Upper lobe of right lung (tissue), 1 donor: ENCODE data around the gene EPB41L3. TPM values are rescaled to one million over a fixed set of nuclear protein-coding genes. Genes with fewer than 3 reads are reported as not detected.
A peak's percentile ranks its signal among the peaks of the same experiment; 100 is the strongest.

Experiments
- ATAC-seq: fragments of 200-7000 bp; cut with Tn5 transposase; one replicate; pipeline ENCODE4 v1.9.1; 2020; ENCODE audit warnings: mild to moderate bottlenecking, moderate library complexity
- DNase-seq: peaks from one replicate; pipeline ENCODE4 v3.0.0-alpha.2; 2020
- H3K27ac ChIP-seq: fragments of 200-600 bp; one replicate; pipeline ENCODE4 v1.8.0; 2022
- H3K27me3 ChIP-seq: fragments of 200-600 bp; one replicate; pipeline ENCODE4 v1.8.0; 2022; ENCODE audit warnings: mild to moderate bottlenecking
- H3K36me3 ChIP-seq: fragments of 200-600 bp; one replicate; pipeline ENCODE4 v1.8.0; 2022
- H3K4me1 ChIP-seq: fragments of 200-600 bp; one replicate; pipeline ENCODE4 v1.8.0; 2022
- H3K4me3 ChIP-seq: fragments of 200-600 bp; one replicate; pipeline ENCODE4 v1.8.0; 2022; ENCODE audit warnings: mild to moderate bottlenecking
- H3K9me3 ChIP-seq: fragments of 200-600 bp; one replicate; pipeline ENCODE4 v1.8.0; 2022
- CTCF ChIP-seq: fragments of 200-600 bp; IDR thresholded peaks from one replicate; pipeline ENCODE4 v1.8.0; 2022; ENCODE audit warnings: antibody characterized with exemption
- intact Hi-C: fragments of 100-400 bp; cut with DNase I; formaldehyde crosslinking; loops from one replicate; pipeline ENCODE4 v1.11.0; 2022
- total RNA-seq: library from RNA; stranded (reverse); fragmentation: NEBNext Ultra II Directional; extraction: Animal tissue kit (Norgen Biotek cat#: 25700); gene quantifications from one replicate; pipeline ENCODE4 v1.2.1, GENCODE V29; 2021
- donor health status: DM: no; HTN: yes; CAD: no; lungs with severe emphysema.

Gene EPB41L3
- total RNA-seq, 1 donor from 2014 or later = 68.9 TPM

- DNase-seq = no peak
- H3K4me3 ChIP-seq = no peak overlapping the region
- H3K27ac ChIP-seq = no peak overlapping the region
- TF ChIP-seq CTCF = no peak
- intact Hi-C loops = no loop called here
- no peaks in the 10 kb centered on the region for H3K36me3 ChIP-seq
- H3K9me3 ChIP-seq = no peaks in the 10 kb centered on the region
- no peak for ATAC-seq
- no peaks in the 10 kb centered on the region for H3K4me1 ChIP-seq
- H3K27me3 ChIP-seq = no peaks in the 10 kb centered on the region
Observed at GRCh38 chr18:5451150-5451549, 92.6 kb downstream of the EPB41L3 start.

- H3K36me3 ChIP-seq = no peaks in the 10 kb centered on the region
- intact Hi-C loops = no loop called here
Observed at GRCh38 chr18:5449858-5450509, 93.8 kb downstream of the EPB41L3 start.

GRCh38 chr18:5447442-5447841 is 96.4 kb downstream of the EPB41L3 start:
- H3K4me1 ChIP-seq = no peaks in the 10 kb centered on the region
- TF ChIP-seq CTCF = no peak
- intact Hi-C loops = no loop called here
- no peaks in the 10 kb centered on the region for H3K27me3 ChIP-seq
- H3K27ac ChIP-seq = no peak overlapping the region
- no peaks in the 10 kb centered on the region for H3K9me3 ChIP-seq
- no peak for DNase-seq
- no peaks in the 10 kb centered on the region for H3K36me3 ChIP-seq
- peak; percentile 55 for ATAC-seq
- H3K4me3 ChIP-seq = no peak overlapping the region

More at GRCh38 chr18:5449858-5450509, 93.8 kb downstream of the EPB41L3 start:
- H3K27ac ChIP-seq = no peak overlapping the region
- H3K4me1 ChIP-seq = no peaks in the 10 kb centered on the region
- no peaks in the 10 kb centered on the region for H3K27me3 ChIP-seq
- TF ChIP-seq CTCF = no peak
- no peak overlapping the region for H3K4me3 ChIP-seq
- H3K9me3 ChIP-seq = no peaks in the 10 kb centered on the region
- no peak for DNase-seq
- ATAC-seq = no peak

GRCh38 chr18:5444847-5445246 is 99.0 kb downstream of the EPB41L3 start:
- Histone ChIP-seq H3K4me3 (no peak overlapping the region), H3K27me3 (no peaks in the 10 kb centered on the region), H3K27ac (no peak overlapping the region), H3K9me3 (no peaks in the 10 kb centered on the region), H3K4me1 (no peaks in the 10 kb centered on the region), H3K36me3 (no peaks in the 10 kb centered on the region)
- intact Hi-C loops = no loop called here
- ATAC-seq (no peak), DNase-seq (no peak)
- TF ChIP-seq CTCF = no peak

- Histone ChIP-seq H3K27me3 (no peaks in the 10 kb centered on the region), H3K9me3 (no peaks in the 10 kb centered on the region), H3K27ac (no peak overlapping the region), H3K4me3 (no peak overlapping the region), H3K36me3 (no peaks in the 10 kb centered on the region), H3K4me1 (no peaks in the 10 kb centered on the region)
- ATAC-seq = no peak
- TF ChIP-seq CTCF = no peak
- intact Hi-C loops = no loop called here
- no peak for DNase-seq
Observed at GRCh38 chr18:5444269-5444668, 99.5 kb downstream of the EPB41L3 start.
